IMR-90 (cell line): ENCODE measurements around the gene IP6K3. TPM values are rescaled to one million over a fixed set of nuclear protein-coding genes. Genes with fewer than 3 reads are reported as not detected.

Source experiments
- ATAC-seq: fragments of 200-7000 bp; cut with Tn5 transposase; 2 replicates; pipeline ENCODE4 v1.9.1; 2020; ENCODE audit warnings: low read depth, mild to moderate bottlenecking, moderate library complexity
- BruUV-seq: library from RNA; stranded (reverse); fragments of 400-500 nt; replicated peaks from 2 replicates; lab custom pipeline; 2021; lab: Mats Ljungman, UMichigan
- CTCF ChIA-PET: fragments of 300-600 bp; formaldehyde crosslinking; extraction: SDS; loops from one replicate; lab custom pipeline; 2021; ENCODE audit warnings: antibody characterized with exemption; lab: Yijun Ruan, JAX
- POLR2A ChIA-PET: fragments of 300-600 bp; sonication (Branson Sonifier 250); formaldehyde crosslinking; loops from one replicate; lab custom pipeline; 2022; ENCODE audit warnings: antibody characterized with exemption; ENCODE audit not compliant: unreplicated experiment; lab: Charles Lee
- DNase-seq: peaks from one replicate; pipeline ENCODE4 v3.0.0; 2013
- H2AFZ ChIP-seq: replicated peaks from 2 replicates; pipeline ENCODE3; 2013; ENCODE audit warnings: low read length, mild to moderate bottlenecking; ENCODE audit not compliant: poor library complexity
- H2AK5ac ChIP-seq: 2 replicates; pipeline ENCODE4 v1.6.1; 2013; ENCODE audit warnings: low read depth, low read length, inconsistent platforms
- H2AK9ac ChIP-seq: replicated peaks from 2 replicates; pipeline ENCODE3; 2013; ENCODE audit warnings: mild to moderate bottlenecking, low read depth, low read length, moderate library complexity; ENCODE audit not compliant: poor library complexity
- H2BK120ac ChIP-seq: 2 replicates; pipeline ENCODE4 v1.6.1; 2013; ENCODE audit warnings: low read depth, low read length, inconsistent platforms
- H2BK15ac ChIP-seq: 3 replicates; pipeline ENCODE4 v1.6.1; 2013; ENCODE audit warnings: low read depth, low read length, inconsistent platforms
- H2BK20ac ChIP-seq: 2 replicates; pipeline ENCODE4 v1.6.1; 2013; ENCODE audit warnings: low read depth, mild to moderate bottlenecking, inconsistent platforms, low read length, moderate library complexity
- H2BK5ac ChIP-seq: 2 replicates; pipeline ENCODE4 v1.6.1; 2013; ENCODE audit warnings: mild to moderate bottlenecking, low read depth, low read length, inconsistent platforms; ENCODE audit not compliant: poor library complexity, severe bottlenecking
- H3K14ac ChIP-seq: replicated peaks from 2 replicates; pipeline ENCODE4 v1.6.1; 2013; ENCODE audit warnings: low read depth, low read length, inconsistent platforms
- H3K18ac ChIP-seq: 2 replicates; pipeline ENCODE4 v1.6.1; 2013; ENCODE audit warnings: low read depth, low read length, control low read depth
- H3K23ac ChIP-seq: 2 replicates; pipeline ENCODE4 v1.6.1; 2013; ENCODE audit warnings: low read depth, low read length, inconsistent platforms
- H3K27ac ChIP-seq: 2 replicates; pipeline ENCODE4 v1.5.1; 2013; ENCODE audit warnings: mild to moderate bottlenecking, control low read depth, low read length; ENCODE audit not compliant: insufficient read depth
- H3K27me3 ChIP-seq: 2 replicates; pipeline ENCODE4 v1.6.1; 2013; ENCODE audit warnings: low read length; ENCODE audit not compliant: control insufficient read depth, insufficient read depth
- H3K36me3 ChIP-seq: 2 replicates; pipeline ENCODE4 v1.6.1; 2013; ENCODE audit warnings: low read length, mixed read lengths; ENCODE audit not compliant: control insufficient read depth, insufficient read depth
- H3K4ac ChIP-seq: 2 replicates; pipeline ENCODE4 v1.6.1; 2013; ENCODE audit warnings: low read depth, low read length, inconsistent platforms
- H3K4me1 ChIP-seq: 2 replicates; pipeline ENCODE4 v1.6.1; 2013; ENCODE audit warnings: low read length, mixed read lengths; ENCODE audit not compliant: control insufficient read depth, insufficient read depth
- H3K4me2 ChIP-seq: 2 replicates; pipeline ENCODE4 v1.6.1; 2013; ENCODE audit warnings: low read depth, mild to moderate bottlenecking, control low read depth, low read length, moderate library complexity
- H3K4me3 ChIP-seq: 2 replicates; pipeline ENCODE4 v1.5.1; 2013; ENCODE audit warnings: low read depth, mild to moderate bottlenecking, control low read depth, low read length, moderate library complexity; ENCODE audit not compliant: insufficient read depth
- H3K56ac ChIP-seq: 2 replicates; pipeline ENCODE4 v1.6.1; 2013; ENCODE audit warnings: low read length, inconsistent platforms; ENCODE audit not compliant: insufficient read depth; ENCODE audit errors: extremely low read depth
- H3K79me1 ChIP-seq, 2 experiments: 2 replicates each; pipeline ENCODE4 v1.6.1; 2013; ENCODE audit warnings: low read length in 2 of 2, inconsistent platforms in 1 of 2, low read depth in 1 of 2
- H3K9ac ChIP-seq: 2 replicates; pipeline ENCODE4 v1.6.1; 2013; ENCODE audit warnings: low read depth, low read length, control low read depth
- H3K9me1 ChIP-seq: 2 replicates; pipeline ENCODE4 v1.6.1; 2013; ENCODE audit warnings: low read length, inconsistent platforms; ENCODE audit not compliant: insufficient read depth
- H3K9me3 ChIP-seq: 2 replicates; pipeline ENCODE4 v1.6.1; 2013; ENCODE audit warnings: low read length; ENCODE audit not compliant: control insufficient read depth, insufficient read depth
- H4K20me1 ChIP-seq: 2 replicates; pipeline ENCODE4 v1.6.1; 2013; ENCODE audit warnings: low read length, inconsistent platforms; ENCODE audit not compliant: insufficient read depth
- H4K5ac ChIP-seq: 2 replicates; pipeline ENCODE4 v1.6.1; 2013; ENCODE audit warnings: mild to moderate bottlenecking, low read depth, low read length, control low read depth
- H4K8ac ChIP-seq, 2 experiments: 2 replicates each; pipeline ENCODE4 v1.6.1; 2013; ENCODE audit warnings: low read depth in 2 of 2, low read length in 2 of 2, control low read depth in 1 of 2, inconsistent platforms in 1 of 2
- H4K91ac ChIP-seq: 2 replicates; pipeline ENCODE4 v1.6.1; 2013; ENCODE audit warnings: low read depth, low read length, inconsistent platforms; ENCODE audit not compliant: insufficient read depth
- BHLHE40 ChIP-seq: fragments of 150-350 bp; IDR thresholded peaks from 2 replicates; pipeline ENCODE4 v1.6.1; 2016; ENCODE audit warnings: mild to moderate bottlenecking, low read depth, low read length
- ELK1 ChIP-seq: fragments of 150-350 bp; IDR thresholded peaks from 2 replicates; pipeline ENCODE4 v1.6.1; 2016; ENCODE audit warnings: low read depth, mild to moderate bottlenecking, low read length, moderate library complexity, borderline replicate concordance
- MAZ ChIP-seq: IDR thresholded peaks from 2 replicates; pipeline ENCODE4 v1.6.1; 2012; ENCODE audit warnings: low read depth, mild to moderate bottlenecking, low read length, improper control_type of control experiment, moderate library complexity, borderline replicate concordance
- MXI1 ChIP-seq: IDR thresholded peaks from 2 replicates; pipeline ENCODE4 v1.6.1; 2012; ENCODE audit warnings: low read depth, mild to moderate bottlenecking, low read length, moderate library complexity, borderline replicate concordance
- NFE2L2 ChIP-seq: fragments of 150-350 bp; IDR thresholded peaks from 2 replicates; pipeline ENCODE4 v1.6.1; 2016; ENCODE audit warnings: low read depth, mild to moderate bottlenecking, low read length
- RAD21 ChIP-seq: IDR thresholded peaks from 2 replicates; pipeline ENCODE4 v1.6.1; 2012; ENCODE audit warnings: low read length, improper control_type of control experiment
- RCOR1 ChIP-seq: IDR thresholded peaks from 2 replicates; pipeline ENCODE4 v1.6.1; 2012; ENCODE audit warnings: mild to moderate bottlenecking, low read length, improper control_type of control experiment; ENCODE audit not compliant: insufficient replicate concordance
- RFX5 ChIP-seq: IDR thresholded peaks from 2 replicates; pipeline ENCODE4 v1.8.0; 2012; ENCODE audit warnings: low read depth, mild to moderate bottlenecking, low read length, moderate library complexity
- SMC3 ChIP-seq: fragments of 150-350 bp; IDR thresholded peaks from 2 replicates; pipeline ENCODE4 v1.6.1; 2016; ENCODE audit warnings: low read depth, mild to moderate bottlenecking, antibody characterized with exemption, low read length, moderate library complexity
- WGBS, 2 experiments: methylation state at CpG; one replicate each; pipeline versions ENCODE4 v1.1.5 to v1.1.7; 2013; ENCODE audit warnings: missing lambda C conversion rate in 2 of 2; ENCODE audit not compliant: insufficient read length in 1 of 2; ENCODE audit errors: extremely low coverage in 2 of 2; 5-methylcytosine and 5-hydroxymethylcytosine counted together
- dilution Hi-C: fragments of 300-500 bp; cut with HindIII; formaldehyde crosslinking; loops from one replicate; pipeline ENCODE4 v1.14.3; 2018; ENCODE audit warnings: low sequenced_read_pairs; ENCODE audit not compliant: unreplicated experiment
- in situ Hi-C: fragments of 300-500 bp; cut with MboI; formaldehyde crosslinking; loops from 3 replicates; pipeline ENCODE4 v1.14.3; 2019; ENCODE audit warnings: low sequenced_read_pairs, inconsistent platforms, mixed read lengths
- intact Hi-C: fragments of 100-400 bp; cut with micrococcal nuclease; formaldehyde crosslinking; loops from 2 replicates; pipeline ENCODE4 v1.10.0; 2022
- polyA plus RNA-seq, 3 experiments: library from polyadenylated mRNA; depleted of rRNA; stranded (reverse); fragments of >200 nt; gene quantifications; 2 replicates each; pipeline ENCODE4 v1.2.3, GENCODE V29; 2012; ENCODE audit warnings: low replicate concordance in 1 of 3
- total RNA-seq: library from RNA; depleted of rRNA; stranded (reverse); fragments of >200 nt; gene quantifications from 2 replicates; pipeline ENCODE4 v1.2.3, GENCODE V29; 2012
- TF ChIP-seq, protein P1 (sequence below): fragments of 150-350 bp; IDR thresholded peaks from 2 replicates; pipeline ENCODE4 v1.6.1; 2017; ENCODE audit warnings: mild to moderate bottlenecking, antibody characterized with exemption, low read length, low read depth
- TF ChIP-seq, protein P2 (sequence below): conservative IDR thresholded peaks from 2 replicates; pipeline ENCODE4 v1.5.1; 2012; ENCODE audit warnings: mild to moderate bottlenecking, low read depth, low read length, improper control_type of control experiment

Gene IP6K3
- total and polyA plus RNA-seq, 2 of the 4 experiments (the other 2 are of a cell fraction), result 0.18 to 0.51 TPM

DNA sequence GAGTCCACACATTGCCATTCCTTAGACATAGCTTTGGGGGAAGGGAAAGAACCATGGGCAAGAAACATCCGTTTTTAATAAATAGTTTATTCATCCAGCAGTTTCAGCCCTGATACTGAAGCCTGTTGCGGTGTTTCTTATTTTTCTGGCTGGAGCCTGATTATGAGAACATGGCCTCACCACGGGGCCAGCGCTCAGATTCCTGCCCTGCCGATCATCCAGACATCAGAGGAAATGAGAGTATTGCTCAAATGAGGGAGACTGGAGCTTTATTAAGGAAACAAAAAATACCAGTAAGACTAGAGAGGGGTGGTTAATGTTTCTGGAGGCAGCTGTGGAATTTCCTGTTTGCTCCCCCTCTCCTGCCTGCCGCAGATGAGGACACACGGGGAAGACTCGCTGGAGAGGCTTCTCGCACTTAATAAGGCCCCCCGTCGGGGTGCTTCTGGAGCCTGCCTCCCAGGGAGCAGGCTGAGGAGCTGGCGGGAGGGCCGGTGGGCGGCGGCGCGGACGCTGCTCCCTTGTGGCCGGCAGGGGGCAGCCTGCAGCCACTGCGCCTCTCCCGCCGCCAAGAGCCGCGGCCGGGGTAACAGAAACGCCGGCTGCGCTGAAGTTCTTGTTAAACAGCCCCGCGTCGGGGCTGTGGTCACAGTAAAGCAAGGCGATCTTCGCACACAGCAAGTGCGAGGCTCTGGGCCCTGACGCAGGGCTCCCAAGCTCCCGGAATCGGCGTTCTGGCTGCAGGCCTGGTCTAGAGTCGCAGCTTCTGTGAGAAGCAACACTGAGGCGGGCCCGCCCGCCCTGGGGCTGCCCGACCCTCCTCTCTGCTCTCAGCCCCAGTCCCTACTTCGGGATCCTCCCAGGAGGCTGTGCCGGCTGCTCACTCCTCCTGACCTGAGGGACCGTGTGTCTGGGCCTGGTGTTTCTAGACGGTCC lies 24.7 kb upstream of the IP6K3 start:
- H3K27me3 ChIP-seq, result no peaks in the 10 kb centered on the region
- peak overlapping the region; percentile 97 for H3K14ac ChIP-seq
- intact Hi-C loops, result loop anchor here (1.0 to 2.0 kb wide), 6 partner anchors 17 to 383 kb away; partner anchors contain the start of genes LEMD2 and UQCC2
- DNase-seq (peak; percentile 96), ATAC-seq (peak; percentile 81)
- no peaks in the 10 kb centered on the region for H3K9me3 ChIP-seq
- H2BK20ac ChIP-seq, result peak overlapping the region; percentile 94
- peak overlapping the region; percentile 83 for H2AFZ ChIP-seq
- peak overlapping the region; percentile 96 for H2AK9ac ChIP-seq
- peak overlapping the region; percentile 87 for H4K5ac ChIP-seq
- H3K79me1 ChIP-seq, result peaks cover 0 to 35% of the 10 kb centered on the region in 2 experiments; a peak in 2 of 4 replicates
- peak overlapping the region; percentile 54 for H3K9ac ChIP-seq
- ChIA-PET CTCF (interaction anchor here (0.6 to 2.7 kb wide), 19 partner anchors 9 to 440 kb away, joined by 3 to 17 read pairs (median 3); partner anchors contain the start of genes IP6K3 and UQCC2), POLR2A (interaction anchor here (0.8 kb wide), 2 partner anchors 16 to 106 kb away, joined by 3 read pairs; no protein-coding TSS in a partner anchor)
- 4% methylated on average over 34 of the region's 47 CpGs; no CpG with 5 or more reads in 1 of the 2 experiments for WGBS, 2 experiments
- H3K56ac ChIP-seq, result peak overlapping the region; percentile 94
- peaks cover 35% of the 10 kb centered on the region for H3K36me3 ChIP-seq
- H3K9me1 ChIP-seq, result peaks cover 30% of the 10 kb centered on the region
- no peak overlapping the region for H3K4me3 ChIP-seq
- peak overlapping the region; percentile 100 for H3K4ac ChIP-seq
- peak overlapping the region; percentile 99 for H2AK5ac ChIP-seq
- peak overlapping the region; percentile 88 for H3K18ac ChIP-seq
- peak overlapping the region; percentile 88; the same call in 2 of the 3 replicates for H2BK15ac ChIP-seq
- in situ Hi-C loops, result loop anchor here (5.0 kb wide), 1 partner anchor 261 kb away; no protein-coding TSS in a partner anchor
- peak overlapping the region; percentile 98 for H2BK5ac ChIP-seq
- H4K20me1 ChIP-seq, result 0 out of 2 replicates have a peak, but pooled peaks cover 4% of the 10 kb centered on the region
- peak overlapping the region; percentile 97 for H3K23ac ChIP-seq
- peak overlapping the region; percentile 37 for H3K4me2 ChIP-seq
- H4K8ac ChIP-seq, result peak overlapping the region; percentile 93 to 99
- peaks cover 49% of the 10 kb centered on the region for H3K4me1 ChIP-seq
- dilution Hi-C loops, result no loop called here
- peak overlapping the region; percentile 98 for H2BK120ac ChIP-seq
- peak overlapping the region; percentile 98 for H4K91ac ChIP-seq
- peak overlapping the region; percentile 98 for H3K27ac ChIP-seq
- no TSS peak for BruUV-seq
- TF ChIP-seq, protein P1, sequence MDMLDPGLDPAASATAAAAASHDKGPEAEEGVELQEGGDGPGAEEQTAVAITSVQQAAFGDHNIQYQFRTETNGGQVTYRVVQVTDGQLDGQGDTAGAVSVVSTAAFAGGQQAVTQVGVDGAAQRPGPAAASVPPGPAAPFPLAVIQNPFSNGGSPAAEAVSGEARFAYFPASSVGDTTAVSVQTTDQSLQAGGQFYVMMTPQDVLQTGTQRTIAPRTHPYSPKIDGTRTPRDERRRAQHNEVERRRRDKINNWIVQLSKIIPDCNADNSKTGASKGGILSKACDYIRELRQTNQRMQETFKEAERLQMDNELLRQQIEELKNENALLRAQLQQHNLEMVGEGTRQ, result 0 out of 2 replicates have a peak, but pooled peaks have one; percentile 21
- peak; percentile 86 for TF ChIP-seq MAZ
- no peak for TF ChIP-seq RFX5
- TF ChIP-seq ELK1, result no peak
- peak; percentile 90 for TF ChIP-seq RAD21
- no peak for TF ChIP-seq NFE2L2
- TF ChIP-seq BHLHE40, result peak; percentile 54; the same call in 1 of the 2 replicates
- TF ChIP-seq, protein P2, sequence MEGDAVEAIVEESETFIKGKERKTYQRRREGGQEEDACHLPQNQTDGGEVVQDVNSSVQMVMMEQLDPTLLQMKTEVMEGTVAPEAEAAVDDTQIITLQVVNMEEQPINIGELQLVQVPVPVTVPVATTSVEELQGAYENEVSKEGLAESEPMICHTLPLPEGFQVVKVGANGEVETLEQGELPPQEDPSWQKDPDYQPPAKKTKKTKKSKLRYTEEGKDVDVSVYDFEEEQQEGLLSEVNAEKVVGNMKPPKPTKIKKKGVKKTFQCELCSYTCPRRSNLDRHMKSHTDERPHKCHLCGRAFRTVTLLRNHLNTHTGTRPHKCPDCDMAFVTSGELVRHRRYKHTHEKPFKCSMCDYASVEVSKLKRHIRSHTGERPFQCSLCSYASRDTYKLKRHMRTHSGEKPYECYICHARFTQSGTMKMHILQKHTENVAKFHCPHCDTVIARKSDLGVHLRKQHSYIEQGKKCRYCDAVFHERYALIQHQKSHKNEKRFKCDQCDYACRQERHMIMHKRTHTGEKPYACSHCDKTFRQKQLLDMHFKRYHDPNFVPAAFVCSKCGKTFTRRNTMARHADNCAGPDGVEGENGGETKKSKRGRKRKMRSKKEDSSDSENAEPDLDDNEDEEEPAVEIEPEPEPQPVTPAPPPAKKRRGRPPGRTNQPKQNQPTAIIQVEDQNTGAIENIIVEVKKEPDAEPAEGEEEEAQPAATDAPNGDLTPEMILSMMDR, result peak; percentile 98
- no peak for TF ChIP-seq RCOR1
- TF ChIP-seq MXI1, result peak; percentile 22; the same call in 1 of the 2 replicates
- peak; percentile 80 for TF ChIP-seq SMC3
